ENCODE measurements around the gene PLCL2.

GRCh38 chr3:17125738-17126442 is 241.1 kb downstream of the PLCL2 start:
- TF ChIP-seq CTCF (conservative IDR thresholded peaks at IDR 0.05 in 1 of 2, IDR thresholded peaks at IDR 0.05 in 1 of 2; ENCODE audit: extremely low read depth in 1 of 2, insufficient read depth in 1 of 2, low read depth in 1 of 2, low read length in 2 of 2), result no peak
- no peak for TF ChIP-seq EZH2 (IDR thresholded peaks at IDR 0.05; ENCODE audit: borderline replicate concordance, low read length)

Measured in mammary epithelial cell (primary cell).